Adrenal gland (tissue), 12 donors: ENCODE results near the gene TP53I3. TPM values are rescaled to one million over a fixed set of nuclear protein-coding genes. Genes with fewer than 3 reads are reported as not detected.
"Not testable (repeated sequence)": the region's sequence is repeated elsewhere in the genome, so short reads cannot be mapped to it uniquely, and the experiment has no call there.

Experiments
- DNase-seq, 7 donors: peaks; one replicate each; pipeline ENCODE4 v3.0.0-alpha.2; 2019 to 2020
- H3K27ac ChIP-seq, 5 donors: fragments of 200-600 bp; sonication (generic) in 4 of 5; 1 replicate in 3 of 5; 2 replicates in 2 of 5; pipeline versions ENCODE4 v1.5.1 to v1.8.0; 2016 to 2020; ENCODE audit warnings: mild to moderate bottlenecking in 1 of 5
- H3K27me3 ChIP-seq: fragments of 200-600 bp; 2 replicates; pipeline ENCODE4 v1.8.0; 2021
- H3K36me3 ChIP-seq, 2 donors: fragments of 200-600 bp; replicated peaks in 1 of 2; 1 replicate in 1 of 2; 2 replicates in 1 of 2; pipeline versions ENCODE4 v1.5.1 to v1.8.0; 2018 to 2022
- H3K4me1 ChIP-seq, 2 donors: fragments of 200-600 bp; replicated peaks in 1 of 2; 1 replicate in 1 of 2; 2 replicates in 1 of 2; pipeline versions ENCODE4 v1.5.1 to v1.8.0; 2018 to 2021
- H3K4me3 ChIP-seq, 4 donors: fragments of 200-600 bp; sonication (generic) in 3 of 4; one replicate each; pipeline ENCODE4 v1.5.1; 2016 to 2018
- H3K9me3 ChIP-seq, 3 donors: fragments of 200-600 bp; sonication (generic) in 1 of 3; replicated peaks in 1 of 3; 1 replicate in 2 of 3; 2 replicates in 1 of 3; pipeline versions ENCODE4 v1.5.1 to v1.8.0; 2016 to 2021
- CTCF ChIP-seq, 6 experiments: fragments of 450-650 bp in 4 of 6; fragments of 200-600 bp in 2 of 6; sonication (generic) in 1 of 6; IDR thresholded peaks; 1 replicate in 5 of 6; 2 replicates in 1 of 6; pipeline versions ENCODE4 v1.5.1 to v1.8.0; 2016 to 2021; ENCODE audit warnings: antibody characterized with exemption in 6 of 6, mild to moderate bottlenecking in 2 of 6, moderate library complexity in 1 of 6
- POLR2A ChIP-seq, 2 donors: fragments of 450-650 bp; IDR thresholded peaks; one replicate each; pipeline ENCODE4 v1.6.1; 2017; ENCODE audit warnings: antibody characterized with exemption in 2 of 2, mild to moderate bottlenecking in 2 of 2, moderate library complexity in 1 of 2
- WGBS, 4 donors: extraction: QIAGEN DNeasy Blood & Tissue Kit in 2 of 4; methylation state at CpG; one replicate each; pipeline versions ENCODE4 v1.1.5 to v1.1.7; 2013 to 2017; 5-methylcytosine and 5-hydroxymethylcytosine counted together
- intact Hi-C, 2 donors: fragments of 100-400 bp; cut with DNase I; formaldehyde crosslinking; loops; one replicate each; pipeline versions ENCODE4 v1.14.1 to v1.15.0; 2022 to 2023
- polyA plus RNA-seq, 3 donors: library from polyadenylated mRNA; stranded (reverse); fragments of 200-250 nt in 2 of 3; fragments of 350-450 nt in 1 of 3; fragmentation: Illumina TruSeq in 1 of 3; extraction: RNeasy Lipid Tissue Mini Kit (QIAGEN cat#74804) in 1 of 3; gene quantifications; one replicate each; pipeline ENCODE4 v1.2.3, GENCODE V29; 2013 to 2014
- total RNA-seq, 9 donors: library from RNA; depleted of rRNA in 4 of 9; stranded (reverse); fragments of >200 nt in 4 of 9; fragments of 120-200 nt in 1 of 9; fragmentation: NEBNext Ultra II Directional in 1 of 9; extraction: Animal tissue kit (Norgen Biotek cat#: 25700) in 1 of 9; gene quantifications; one replicate each; pipeline versions ENCODE4 v1.1.0 to v1.2.4, GENCODE V29; 2013 to 2023
- donor health status: healthy with polysubstance abuse.
- donor health status: Bipolar disorder and iron deficiency.
- donor health status: DM: yes; HTN: yes; CAD: no.
- donor health status: DM: no; HTN: no; CAD: no.
- donor health status: DM: no; HTN: no; CAD: no.
- donor health status: DM: yes; HTN: yes; CAD: no.

Gene TP53I3
- total and polyA plus RNA-seq, 12 donors, result 18.4 to 50.0 (median 27.3) TPM

GRCh38 chr2:24047703-24048033, 37.0 kb downstream of the TP53I3 start:
- H3K27ac ChIP-seq, result no peak overlapping the region
- H3K36me3 ChIP-seq, result no peaks in the 10 kb centered on the region
- H3K27me3 ChIP-seq, result no peaks in the 10 kb centered on the region
- TF ChIP-seq POLR2A (IDR thresholded peaks at IDR 0.05), result no peak
- TF ChIP-seq CTCF (IDR thresholded peaks at IDR 0.05), result no peak
- H3K4me3 ChIP-seq, result peak overlapping the region in 2 of 4 donors; percentile 46 to 83
- intact Hi-C loops, result no loop called here
- no peak for DNase-seq
- no peaks in the 10 kb centered on the region for H3K9me3 ChIP-seq
- peaks cover 0 to 16% of the 10 kb centered on the region in 2 donors for H3K4me1 ChIP-seq
- 41 to 48% (median 42%) methylated on average over 8 of the region's 8 CpGs for WGBS, 4 donors

- intact Hi-C loops, result no loop called here
- Histone ChIP-seq H3K36me3 (no peaks in the 10 kb centered on the region), H3K4me1 (peaks cover 0 to 16% of the 10 kb centered on the region in 2 donors), H3K4me3 (peak within 1 kb of the TSS; percentile 46 to 91 (median 79)), H3K9me3 (no peaks in the 10 kb centered on the region), H3K27ac (peak within 1 kb of the TSS in 3 of 5 donors; percentile 52 to 82 (median 71)), H3K27me3 (no peaks in the 10 kb centered on the region)
- DNase-seq, result peak; percentile 94 to 99 (median 98)
- TF ChIP-seq CTCF (IDR thresholded peaks at IDR 0.05), result no peak
- TF ChIP-seq POLR2A (IDR thresholded peaks at IDR 0.05), result peak; percentile 54 to 81
- 0 to 1% (median 1%) methylated on average over 27 to 38 of the region's 38 CpGs for WGBS, 4 donors
Measured at GRCh38 chr2:24046930-24047702, 37.5 kb downstream of the TP53I3 start, which contains the start of gene WDCP. Gene WDCP, minus strand, starts transcription at chr2:24047391. Its CDS starts 7,897 bp downstream, at chr2:24039494.

- TF ChIP-seq POLR2A (IDR thresholded peaks at IDR 0.05) (no peak), CTCF (IDR thresholded peaks at IDR 0.05) (no peak)
- Histone ChIP-seq H3K27ac (peak overlapping the region in 2 of 5 donors; percentile 71 to 82), H3K36me3 (no peaks in the 10 kb centered on the region), H3K4me3 (peak overlapping the region in 2 of 4 donors; percentile 46 to 83), H3K9me3 (no peaks in the 10 kb centered on the region), H3K4me1 (peaks cover 0 to 16% of the 10 kb centered on the region in 2 donors), H3K27me3 (no peaks in the 10 kb centered on the region)
- DNase-seq, result no peak
- 0 to 4% (median 1%) methylated on average over 2 of the region's 2 CpGs for WGBS, 4 donors
- intact Hi-C loops, result no loop called here
Measured at GRCh38 chr2:24046599-24046929, 38.1 kb downstream of the TP53I3 start.

GRCh38 chr2:24045511-24046508, 38.8 kb downstream of the TP53I3 start:
- Histone ChIP-seq H3K36me3 (no peaks in the 10 kb centered on the region), H3K27me3 (no peaks in the 10 kb centered on the region), H3K9me3 (no peaks in the 10 kb centered on the region), H3K4me3 (peak overlapping the region in 1 of 4 donors; percentile 83), H3K27ac (no peak overlapping the region), H3K4me1 (peaks cover 0 to 16% of the 10 kb centered on the region in 2 donors)
- DNase-seq, result no peak
- intact Hi-C loops, result no loop called here
- 67 to 82% (median 80%) methylated on average over 6 to 11 of the region's 11 CpGs for WGBS, 4 donors
- TF ChIP-seq POLR2A (IDR thresholded peaks at IDR 0.05) (no peak), CTCF (IDR thresholded peaks at IDR 0.05) (no peak)

GRCh38 chr2:24043133-24043532, 41.5 kb downstream of the TP53I3 start:
- 94 to 97% (median 95%) methylated on average over 6 of the region's 6 CpGs for WGBS, 4 donors
- H3K4me3 ChIP-seq, intact Hi-C loops, H3K27ac ChIP-seq, H3K9me3 ChIP-seq, H3K27me3 ChIP-seq, DNase-seq: not testable (repeated sequence)
- H3K36me3 ChIP-seq, result peaks cover 0 to 11% of the 10 kb centered on the region in 2 donors
- peaks cover 0 to 13% of the 10 kb centered on the region in 2 donors for H3K4me1 ChIP-seq
